HepG2 (cell line): ENCODE data around the gene TRIP6. TPM values are rescaled to one million over a fixed set of nuclear protein-coding genes. Genes with fewer than 3 reads are reported as not detected.

Source experiments
- ADNP ChIP-seq: sonication (generic); formaldehyde crosslinking; IDR thresholded peaks from 2 replicates; pipeline ENCODE4 v1.4.0; 2020; ENCODE audit warnings: missing genetic modification reagents
- CEBPB ChIP-seq: IDR thresholded peaks from 2 replicates; pipeline ENCODE4 v1.6.1; 2011; ENCODE audit warnings: low read depth, low read length, improper control_type of control experiment, borderline replicate concordance
- GATAD1 ChIP-seq: IDR thresholded peaks from 2 replicates; pipeline ENCODE4 v1.6.1; 2016; ENCODE audit warnings: missing genetic modification reagents, missing compliant biosample characterization
- HOXA3 ChIP-seq: sonication (generic); formaldehyde crosslinking; IDR thresholded peaks from 2 replicates; pipeline ENCODE4 v1.5.0; 2020; ENCODE audit warnings: missing genetic modification reagents
- KLF13 ChIP-seq: sonication (generic); formaldehyde crosslinking; IDR thresholded peaks from 2 replicates; pipeline ENCODE4 v1.4.0; 2020; ENCODE audit warnings: mild to moderate bottlenecking, missing genetic modification reagents
- MED13 ChIP-seq: sonication (generic); formaldehyde crosslinking; IDR thresholded peaks from 2 replicates; pipeline ENCODE4 v1.5.0; 2020; ENCODE audit warnings: missing genetic modification reagents
- MTA3 ChIP-seq: sonication (generic); formaldehyde crosslinking; IDR thresholded peaks from 2 replicates; pipeline ENCODE4 v1.4.0; 2020; ENCODE audit warnings: missing genetic modification reagents
- NCOA2 ChIP-seq: sonication (generic); formaldehyde crosslinking; IDR thresholded peaks from 2 replicates; pipeline ENCODE4 v1.8.0; 2022; ENCODE audit warnings: inconsistent platforms
- NONO ChIP-seq, 2 experiments: fragments of 450-650 bp in 1 of 2; sonication (generic) in 1 of 2; formaldehyde crosslinking in 1 of 2; IDR thresholded peaks in 1 of 2; conservative IDR thresholded peaks in 1 of 2; 2 replicates each; pipeline versions ENCODE4 v1.6.1 to v1.8.0; 2017 to 2022; ENCODE audit warnings: mild to moderate bottlenecking in 1 of 2, missing genetic modification reagents in 1 of 2, moderate library complexity in 1 of 2
- NR2F1 ChIP-seq, 2 experiments: fragments of 450-650 bp in 1 of 2; formaldehyde crosslinking in 1 of 2; IDR thresholded peaks; 2 replicates each; pipeline versions ENCODE4 v1.5.0 to v1.6.1; 2016 to 2020; ENCODE audit warnings: mild to moderate bottlenecking in 1 of 2, missing compliant biosample characterization in 1 of 2, missing genetic modification reagents in 1 of 2, moderate library complexity in 1 of 2
- SMARCE1 ChIP-seq: fragments of 450-650 bp; IDR thresholded peaks from 2 replicates; pipeline ENCODE4 v1.6.1; 2017; ENCODE audit warnings: borderline replicate concordance
- SRSF1 ChIP-seq: fragments of 200-400 bp; formaldehyde crosslinking; optimal IDR thresholded peaks from 2 replicates; pipeline ENCODE3; 2017; ENCODE audit warnings: mild to moderate bottlenecking, low read depth, low read length, moderate library complexity
- TAF15 ChIP-seq: fragments of 200-400 bp; formaldehyde crosslinking; IDR thresholded peaks from one replicate; pipeline ENCODE4 v1.6.1; 2018; ENCODE audit warnings: mild to moderate bottlenecking, low read depth, low read length; ENCODE audit not compliant: poor library complexity, severe bottlenecking
- THAP11 ChIP-seq: IDR thresholded peaks from 2 replicates; pipeline ENCODE4 v1.6.1; 2016; ENCODE audit warnings: missing biosample characterization, missing genetic modification reagents
- ZFP37 ChIP-seq: sonication (generic); formaldehyde crosslinking; IDR thresholded peaks from 2 replicates; pipeline ENCODE4 v1.4.0; 2020; ENCODE audit warnings: missing genetic modification reagents, borderline replicate concordance
- ZMYM3 ChIP-seq: sonication (generic); formaldehyde crosslinking; IDR thresholded peaks from 2 replicates; pipeline ENCODE4 v1.5.1; 2020; ENCODE audit warnings: mild to moderate bottlenecking, missing genetic modification reagents
- ZNF12 ChIP-seq: sonication (generic); formaldehyde crosslinking; IDR thresholded peaks from 2 replicates; pipeline ENCODE4 v1.5.0; 2020; ENCODE audit warnings: missing genetic modification reagents
- ZNF124 ChIP-seq: sonication (generic); formaldehyde crosslinking; IDR thresholded peaks from 2 replicates; pipeline ENCODE4 v1.4.0; 2020; ENCODE audit warnings: missing genetic modification reagents
- ZNF143 ChIP-seq: sonication (generic); formaldehyde crosslinking; IDR thresholded peaks from 2 replicates; pipeline ENCODE4 v1.4.0; 2020; ENCODE audit warnings: missing genetic modification reagents
- ZNF331 ChIP-seq: sonication (generic); formaldehyde crosslinking; IDR thresholded peaks from 2 replicates; pipeline ENCODE4 v1.4.0; 2020; ENCODE audit warnings: missing genetic modification reagents
- ZNF552 ChIP-seq: sonication (generic); formaldehyde crosslinking; IDR thresholded peaks from 2 replicates; pipeline ENCODE4 v1.9.0; 2022; ENCODE audit warnings: missing genetic modification reagents, mild to moderate bottlenecking, borderline replicate concordance
- ZNF780A ChIP-seq: sonication (generic); formaldehyde crosslinking; IDR thresholded peaks from 2 replicates; pipeline ENCODE4 v1.8.0; 2022; ENCODE audit warnings: mild to moderate bottlenecking, missing genetic modification reagents, moderate library complexity
- polyA plus RNA-seq, 8 experiments: library from polyadenylated mRNA; depleted of rRNA in 3 of 8; stranded (reverse) in 7 of 8; unstranded in 1 of 8; fragments of >200 nt; fragmentation: Illumina TruSeq in 4 of 8; extraction: Trizol in 4 of 8; gene quantifications; 2 replicates each; pipeline versions ENCODE4 v1.2.1 to v1.2.3, GENCODE V29; 2011 to 2016; ENCODE audit warnings: low read depth in 4 of 8, missing spikeins in 1 of 8, mixed read lengths in 1 of 8; ENCODE audit not compliant: insufficient read depth in 1 of 8
- total RNA-seq, 5 experiments: library from RNA; depleted of rRNA; stranded (reverse); fragments of >200 nt; fragmentation: Illumina TruSeq; extraction: Trizol; gene quantifications; 2 replicates each; pipeline ENCODE4 v1.2.3, GENCODE V29; 2016; ENCODE audit warnings: low read depth in 1 of 5
- TF ChIP-seq, protein P1 (sequence below): sonication (generic); formaldehyde crosslinking; conservative IDR thresholded peaks from 2 replicates; pipeline ENCODE4 v1.4.0; 2020; ENCODE audit warnings: missing genetic modification reagents
- TF ChIP-seq, protein P2 (sequence below): IDR thresholded peaks from 2 replicates; pipeline ENCODE4 v1.6.1; 2016; ENCODE audit warnings: missing biosample characterization, missing genetic modification reagents, low read depth
- TF ChIP-seq, protein P3 (sequence below): sonication (generic); formaldehyde crosslinking; IDR thresholded peaks from 2 replicates; pipeline ENCODE4 v1.9.0; 2022; ENCODE audit warnings: low read depth, missing genetic modification reagents
- TF ChIP-seq, protein P4 (sequence below): sonication (generic); formaldehyde crosslinking; IDR thresholded peaks from 2 replicates; pipeline ENCODE4 v1.4.0; 2020; ENCODE audit warnings: missing genetic modification reagents

The TRIP6 gene
- total and polyA plus RNA-seq, 2 of the 13 experiments (the other 11 are each of a cell fraction or from before 2014, with no cell fraction given), result 0.34 to 0.38 TPM

DNA sequence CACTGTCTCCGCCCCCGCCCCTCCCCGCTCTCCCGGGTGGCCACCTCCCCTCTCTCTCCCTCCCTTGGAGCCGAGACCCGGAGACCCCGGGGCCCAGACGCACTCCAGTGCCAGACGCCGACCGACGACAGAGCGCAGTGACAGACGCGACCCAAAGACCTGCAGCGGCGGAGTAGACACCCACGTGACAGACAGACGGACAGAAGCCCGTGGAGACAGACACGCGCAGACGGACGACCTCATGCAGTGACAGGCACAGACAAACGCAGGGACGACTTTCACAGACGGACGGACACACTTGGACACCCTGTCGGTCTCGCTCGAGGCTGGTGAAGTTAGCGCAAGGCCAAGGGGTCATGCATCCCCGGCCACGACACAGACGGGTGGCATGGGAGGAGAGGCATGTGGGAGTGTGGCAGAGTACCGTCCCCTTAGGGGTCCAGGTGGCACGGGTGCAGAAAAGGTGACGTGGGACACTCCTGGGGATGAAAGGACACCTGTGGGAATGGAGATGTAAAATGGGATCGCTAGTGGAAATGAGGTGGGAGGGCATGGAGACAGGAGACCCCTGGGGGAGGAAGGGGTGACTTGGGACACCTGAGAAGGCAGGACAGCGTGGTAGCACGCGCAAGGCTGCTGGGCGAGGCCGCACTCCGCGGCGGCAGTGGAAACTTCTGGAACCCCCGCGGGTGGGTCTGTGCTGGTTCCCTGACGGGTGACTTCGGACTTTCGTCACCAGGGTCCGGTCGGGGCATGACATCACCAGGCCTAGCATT is 29.0 kb downstream of the TRIP6 start (continued):
- TF ChIP-seq, protein P1, sequence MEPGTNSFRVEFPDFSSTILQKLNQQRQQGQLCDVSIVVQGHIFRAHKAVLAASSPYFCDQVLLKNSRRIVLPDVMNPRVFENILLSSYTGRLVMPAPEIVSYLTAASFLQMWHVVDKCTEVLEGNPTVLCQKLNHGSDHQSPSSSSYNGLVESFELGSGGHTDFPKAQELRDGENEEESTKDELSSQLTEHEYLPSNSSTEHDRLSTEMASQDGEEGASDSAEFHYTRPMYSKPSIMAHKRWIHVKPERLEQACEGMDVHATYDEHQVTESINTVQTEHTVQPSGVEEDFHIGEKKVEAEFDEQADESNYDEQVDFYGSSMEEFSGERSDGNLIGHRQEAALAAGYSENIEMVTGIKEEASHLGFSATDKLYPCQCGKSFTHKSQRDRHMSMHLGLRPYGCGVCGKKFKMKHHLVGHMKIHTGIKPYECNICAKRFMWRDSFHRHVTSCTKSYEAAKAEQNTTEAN (CRISPR knock-in tag), result no peak
- TF ChIP-seq SRSF1 (no peak), MTA3 (CRISPR knock-in tag) (no peak), ZNF331 (CRISPR knock-in tag) (no peak), NR2F1 (CRISPR knock-in tag; IDR thresholded peaks at IDR 0.05) (peak in 1 of 2 experiments; percentile 13; a peak in 1 of 4 replicates), TAF15 (no peak), ZNF780A (CRISPR knock-in tag) (no peak), HOXA3 (CRISPR knock-in tag) (no peak), GATAD1 (CRISPR knock-in tag) (no peak), ZFP37 (CRISPR knock-in tag) (no peak), NCOA2 (CRISPR knock-in tag) (no peak), ZNF552 (CRISPR knock-in tag) (no peak), KLF13 (CRISPR knock-in tag) (no peak), CEBPB (peak; percentile 31; the same call in 1 of the 2 replicates), MED13 (CRISPR knock-in tag) (no peak), NONO (IDR thresholded peaks at IDR 0.05) (no peak), NONO (CRISPR knock-in tag; conservative IDR thresholded peaks at IDR 0.05) (peak; percentile 38; the same call in 1 of the 2 replicates), ZNF124 (no peak), ADNP (CRISPR knock-in tag) (no peak), THAP11 (no peak), ZMYM3 (CRISPR knock-in tag) (no peak), SMARCE1 (no peak), ZNF143 (CRISPR knock-in tag) (no peak), ZNF12 (CRISPR knock-in tag) (no peak)
- TF ChIP-seq, protein P2, sequence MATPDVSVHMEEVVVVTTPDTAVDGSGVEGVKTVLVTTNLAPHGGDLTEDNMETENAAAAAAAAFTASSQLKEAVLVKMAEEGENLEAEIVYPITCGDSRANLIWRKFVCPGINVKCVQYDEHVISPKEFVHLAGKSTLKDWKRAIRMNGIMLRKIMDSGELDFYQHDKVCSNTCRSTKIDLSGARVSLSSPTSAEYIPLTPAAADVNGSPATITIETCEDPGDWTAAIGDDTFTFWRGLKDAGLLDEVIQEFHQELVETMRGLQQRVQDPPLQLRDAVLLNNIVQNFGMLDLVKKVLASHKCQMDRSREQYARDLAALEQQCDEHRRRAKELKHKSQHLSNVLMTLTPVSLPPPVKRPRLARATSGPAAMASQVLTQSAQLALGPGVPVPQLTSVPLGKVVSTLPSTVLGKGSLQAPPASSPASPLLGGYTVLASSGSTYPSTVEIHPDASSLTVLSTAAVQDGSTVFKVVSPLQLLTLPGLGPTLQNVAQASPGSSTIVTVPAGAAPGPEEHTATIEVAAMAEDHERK (CRISPR knock-in tag), result no peak
- TF ChIP-seq, protein P3, sequence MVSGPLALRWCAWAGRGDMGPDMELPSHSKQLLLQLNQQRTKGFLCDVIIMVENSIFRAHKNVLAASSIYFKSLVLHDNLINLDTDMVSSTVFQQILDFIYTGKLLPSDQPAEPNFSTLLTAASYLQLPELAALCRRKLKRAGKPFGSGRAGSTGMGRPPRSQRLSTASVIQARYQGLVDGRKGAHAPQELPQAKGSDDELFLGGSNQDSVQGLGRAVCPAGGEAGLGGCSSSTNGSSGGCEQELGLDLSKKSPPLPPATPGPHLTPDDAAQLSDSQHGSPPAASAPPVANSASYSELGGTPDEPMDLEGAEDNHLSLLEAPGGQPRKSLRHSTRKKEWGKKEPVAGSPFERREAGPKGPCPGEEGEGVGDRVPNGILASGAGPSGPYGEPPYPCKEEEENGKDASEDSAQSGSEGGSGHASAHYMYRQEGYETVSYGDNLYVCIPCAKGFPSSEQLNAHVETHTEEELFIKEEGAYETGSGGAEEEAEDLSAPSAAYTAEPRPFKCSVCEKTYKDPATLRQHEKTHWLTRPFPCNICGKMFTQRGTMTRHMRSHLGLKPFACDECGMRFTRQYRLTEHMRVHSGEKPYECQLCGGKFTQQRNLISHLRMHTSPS (CRISPR knock-in tag), result peak; percentile 55; the same call in 1 of the 2 replicates
- TF ChIP-seq, protein P4, sequence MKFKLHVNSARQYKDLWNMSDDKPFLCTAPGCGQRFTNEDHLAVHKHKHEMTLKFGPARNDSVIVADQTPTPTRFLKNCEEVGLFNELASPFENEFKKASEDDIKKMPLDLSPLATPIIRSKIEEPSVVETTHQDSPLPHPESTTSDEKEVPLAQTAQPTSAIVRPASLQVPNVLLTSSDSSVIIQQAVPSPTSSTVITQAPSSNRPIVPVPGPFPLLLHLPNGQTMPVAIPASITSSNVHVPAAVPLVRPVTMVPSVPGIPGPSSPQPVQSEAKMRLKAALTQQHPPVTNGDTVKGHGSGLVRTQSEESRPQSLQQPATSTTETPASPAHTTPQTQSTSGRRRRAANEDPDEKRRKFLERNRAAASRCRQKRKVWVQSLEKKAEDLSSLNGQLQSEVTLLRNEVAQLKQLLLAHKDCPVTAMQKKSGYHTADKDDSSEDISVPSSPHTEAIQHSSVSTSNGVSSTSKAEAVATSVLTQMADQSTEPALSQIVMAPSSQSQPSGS (CRISPR knock-in tag), result peak; percentile 72
